ENCODE measurements around the gene ZNF697.
"Not testable (repeated sequence)": the region's sequence is repeated elsewhere in the genome, so short reads cannot be mapped to it uniquely, and the experiment has no call there.

DNA sequence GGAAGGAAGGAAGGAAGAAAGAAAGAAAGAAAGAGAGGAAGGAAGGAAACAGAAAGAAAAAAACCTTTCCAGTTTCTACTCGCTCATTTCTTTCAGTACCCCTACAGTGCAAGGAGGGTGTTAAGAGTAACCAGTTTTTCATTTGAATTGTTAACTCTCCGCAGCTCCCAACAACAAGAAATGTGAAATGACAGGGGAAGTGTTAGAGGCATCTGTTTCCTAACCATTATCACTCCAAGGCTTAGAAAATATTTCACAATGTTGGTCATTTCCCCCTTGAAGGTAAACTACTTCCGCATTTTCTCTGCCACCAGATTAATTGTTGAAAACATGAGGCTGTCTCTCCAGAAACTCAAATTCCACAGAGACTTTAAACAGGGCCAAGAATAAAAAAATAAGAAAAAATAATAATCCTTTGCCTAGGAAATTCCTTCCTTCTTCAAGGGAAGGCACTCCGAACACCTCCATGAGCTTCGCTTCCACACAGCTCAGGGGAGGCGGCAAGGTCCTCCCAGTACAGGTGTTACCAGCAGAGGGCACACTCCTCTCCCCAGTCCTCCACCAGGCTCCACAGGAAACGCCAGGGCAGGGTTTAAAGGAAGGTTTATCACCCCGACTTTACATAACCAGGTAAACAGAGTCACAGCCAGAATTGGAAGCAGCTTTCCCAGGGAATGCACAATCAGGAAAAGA is 78.0 kb downstream of the ZNF697 start:
- TF ChIP-seq, protein P1, sequence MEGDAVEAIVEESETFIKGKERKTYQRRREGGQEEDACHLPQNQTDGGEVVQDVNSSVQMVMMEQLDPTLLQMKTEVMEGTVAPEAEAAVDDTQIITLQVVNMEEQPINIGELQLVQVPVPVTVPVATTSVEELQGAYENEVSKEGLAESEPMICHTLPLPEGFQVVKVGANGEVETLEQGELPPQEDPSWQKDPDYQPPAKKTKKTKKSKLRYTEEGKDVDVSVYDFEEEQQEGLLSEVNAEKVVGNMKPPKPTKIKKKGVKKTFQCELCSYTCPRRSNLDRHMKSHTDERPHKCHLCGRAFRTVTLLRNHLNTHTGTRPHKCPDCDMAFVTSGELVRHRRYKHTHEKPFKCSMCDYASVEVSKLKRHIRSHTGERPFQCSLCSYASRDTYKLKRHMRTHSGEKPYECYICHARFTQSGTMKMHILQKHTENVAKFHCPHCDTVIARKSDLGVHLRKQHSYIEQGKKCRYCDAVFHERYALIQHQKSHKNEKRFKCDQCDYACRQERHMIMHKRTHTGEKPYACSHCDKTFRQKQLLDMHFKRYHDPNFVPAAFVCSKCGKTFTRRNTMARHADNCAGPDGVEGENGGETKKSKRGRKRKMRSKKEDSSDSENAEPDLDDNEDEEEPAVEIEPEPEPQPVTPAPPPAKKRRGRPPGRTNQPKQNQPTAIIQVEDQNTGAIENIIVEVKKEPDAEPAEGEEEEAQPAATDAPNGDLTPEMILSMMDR (IDR thresholded peaks at IDR 0.05) = not testable (repeated sequence)
- TF ChIP-seq POLR2A (IDR thresholded peaks at IDR 0.05) = not testable (repeated sequence)

Data from lower leg skin (tissue), 3 donors.